ENCODE data around the gene ADGRB3.
"Not testable (repeated sequence)": the region's sequence is repeated elsewhere in the genome, so short reads cannot be mapped to it uniquely, and the experiment has no call there.

Gene ADGRB3

GRCh38 chr6:69265090-69265489 lies 630.0 kb downstream of the ADGRB3 start:
- no peak for DNase-seq (ENCODE audit: low read depth)

GRCh38 chr6:69265706-69266105 lies 630.6 kb downstream of the ADGRB3 start:
- no peak for DNase-seq (ENCODE audit: low read depth)

- DNase-seq (ENCODE audit: low read depth): no peak
These were observed 641.1 kb downstream of the ADGRB3 start for GRCh38 chr6:69276204-69276603.

- no peak for DNase-seq (ENCODE audit: low read depth)
These were observed 644.7 kb downstream of the ADGRB3 start for GRCh38 chr6:69279805-69280204.

GRCh38 chr6:69280858-69281257 lies 645.8 kb downstream of the ADGRB3 start:
- no peak for DNase-seq (ENCODE audit: low read depth)

DNA sequence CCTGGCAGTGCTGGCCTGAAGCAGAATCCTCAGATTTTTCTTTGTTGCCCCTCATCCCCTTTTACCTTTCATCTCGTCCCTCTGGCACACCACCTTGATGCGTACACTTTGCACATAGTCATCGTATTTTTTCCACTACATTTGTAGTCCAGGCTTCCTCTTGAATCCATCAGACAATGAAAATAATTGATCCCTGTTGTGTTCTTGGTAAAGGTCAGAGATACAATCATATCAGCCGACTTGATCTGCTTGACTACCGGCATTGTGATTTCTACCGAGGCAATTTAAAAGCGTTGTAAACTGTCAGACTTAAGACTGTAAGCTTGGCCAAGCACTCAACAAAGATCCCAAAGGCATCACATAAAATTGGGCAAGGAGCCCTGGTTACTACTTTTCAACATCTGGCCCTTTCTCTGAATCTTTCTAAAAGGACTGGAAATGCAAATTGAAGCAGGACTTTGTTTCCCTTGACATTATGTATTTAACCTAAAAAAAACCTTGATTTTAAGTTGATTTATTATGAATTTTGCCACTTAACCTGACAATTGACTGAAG lies 649.2 kb downstream of the ADGRB3 start:
- DNase-seq (ENCODE audit: low read depth): no peak

DNA sequence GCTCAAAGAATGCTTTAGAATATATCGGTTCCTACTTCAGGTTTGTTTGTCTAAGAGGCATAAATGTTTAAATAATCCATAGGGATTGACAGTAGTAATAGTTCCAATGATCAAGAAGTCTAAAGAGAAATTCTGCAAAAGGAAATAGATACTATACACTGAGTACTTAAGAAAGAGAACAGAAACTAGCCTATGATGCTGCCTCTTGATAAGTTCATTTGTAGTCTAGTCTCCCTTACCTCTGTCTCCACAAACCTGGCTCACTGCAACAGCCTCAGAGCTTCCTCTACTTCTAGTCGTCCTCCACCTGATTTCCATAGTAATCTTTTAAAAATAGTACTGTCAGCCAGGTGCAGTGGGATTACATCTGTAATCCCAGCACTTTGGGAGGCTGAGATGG lies 650.0 kb downstream of the ADGRB3 start:
- no peak for DNase-seq (ENCODE audit: low read depth)

DNA sequence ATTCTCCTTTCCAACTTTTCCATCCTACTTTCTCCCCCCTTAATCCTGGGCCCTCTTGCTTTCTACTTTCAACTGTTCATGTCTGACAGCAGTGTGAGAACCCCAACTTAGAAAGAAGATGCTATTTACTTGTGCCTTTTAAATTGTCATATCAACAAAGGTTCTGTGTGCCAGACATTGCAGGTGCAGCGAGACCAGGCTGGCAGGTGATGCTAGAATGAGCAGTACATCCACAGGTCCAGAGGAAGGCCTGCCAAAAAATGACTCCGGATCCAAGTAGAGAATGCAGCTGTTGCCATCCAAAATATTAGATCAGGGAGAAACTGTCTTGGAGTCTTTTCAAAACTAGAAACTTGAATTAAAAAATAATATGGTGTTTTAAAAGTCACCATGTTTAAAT lies 651.2 kb downstream of the ADGRB3 start:
- no peak for DNase-seq (ENCODE audit: low read depth)

- DNase-seq (ENCODE audit: low read depth): not testable (repeated sequence)
These were observed 653.1 kb downstream of the ADGRB3 start for GRCh38 chr6:69288198-69288597.

GRCh38 chr6:69289689-69290495 lies 654.8 kb downstream of the ADGRB3 start:
- no peak for DNase-seq (ENCODE audit: low read depth)

DNA sequence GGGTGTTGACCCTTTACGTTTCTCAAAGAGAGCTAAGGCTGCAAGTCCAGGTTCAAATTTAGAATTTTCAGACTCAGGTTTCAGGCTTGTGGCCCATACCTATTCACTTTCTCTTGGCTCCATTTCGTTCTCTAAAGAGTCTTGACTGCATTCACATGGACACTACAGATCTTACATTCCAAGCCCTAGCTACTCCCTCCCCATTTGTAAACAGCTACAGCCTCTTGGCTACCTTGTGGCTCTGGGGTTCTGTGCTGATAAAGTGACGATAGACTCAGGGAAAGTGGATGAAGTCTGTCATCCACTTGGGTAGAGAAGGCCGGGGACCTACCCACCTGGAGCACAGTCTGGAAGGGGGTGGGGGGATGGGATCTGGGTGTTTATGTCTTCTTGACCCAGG lies 658.4 kb downstream of the ADGRB3 start:
- DNase-seq (ENCODE audit: low read depth): no peak

DNA sequence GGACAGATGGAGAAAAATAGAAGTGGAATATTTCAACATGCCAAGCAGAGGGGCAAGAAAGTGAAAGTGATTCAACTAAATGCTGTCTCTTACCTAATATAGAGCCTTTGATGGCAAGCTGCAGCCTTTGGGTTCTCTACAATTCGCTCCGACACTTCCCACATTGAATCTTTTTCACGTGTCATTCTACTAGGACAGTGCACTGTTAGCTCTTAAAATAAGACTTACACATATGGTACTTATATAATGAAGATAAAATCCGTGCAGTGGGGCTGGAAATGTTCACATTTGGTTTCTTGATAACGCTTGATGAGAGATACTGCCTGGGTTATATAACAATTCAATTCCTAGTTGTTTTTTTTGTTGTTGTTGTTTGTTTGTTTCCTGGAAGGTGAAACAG lies 659.3 kb downstream of the ADGRB3 start:
- DNase-seq (ENCODE audit: low read depth): no peak

- DNase-seq (ENCODE audit: low read depth): no peak
These were observed 659.8 kb downstream of the ADGRB3 start for GRCh38 chr6:69294862-69295261.

- DNase-seq (ENCODE audit: low read depth): no peak
These were observed 668.3 kb downstream of the ADGRB3 start for GRCh38 chr6:69303382-69303781.

DNA sequence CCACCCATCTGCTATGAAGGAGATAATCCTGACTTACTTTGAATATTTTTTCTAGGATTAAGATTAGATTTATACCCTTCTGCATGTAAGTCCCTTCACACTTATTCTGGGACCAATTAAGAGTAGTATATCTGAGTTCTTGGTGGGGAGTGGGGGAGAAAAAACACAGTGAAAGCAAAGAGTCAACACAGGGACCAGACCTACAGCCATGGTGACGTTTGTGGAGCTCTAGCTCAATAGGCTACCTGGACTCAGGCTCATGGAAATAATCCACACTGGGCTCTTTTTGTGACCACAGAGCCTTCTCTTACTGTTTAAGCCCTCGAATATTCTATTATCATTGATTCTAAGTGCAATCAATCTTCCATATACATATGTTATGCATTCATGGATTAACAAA lies 670.4 kb downstream of the ADGRB3 start:
- no peak for DNase-seq (ENCODE audit: low read depth)

- DNase-seq (ENCODE audit: low read depth): no peak
These were observed 673.5 kb downstream of the ADGRB3 start for GRCh38 chr6:69308584-69308983.

DNA sequence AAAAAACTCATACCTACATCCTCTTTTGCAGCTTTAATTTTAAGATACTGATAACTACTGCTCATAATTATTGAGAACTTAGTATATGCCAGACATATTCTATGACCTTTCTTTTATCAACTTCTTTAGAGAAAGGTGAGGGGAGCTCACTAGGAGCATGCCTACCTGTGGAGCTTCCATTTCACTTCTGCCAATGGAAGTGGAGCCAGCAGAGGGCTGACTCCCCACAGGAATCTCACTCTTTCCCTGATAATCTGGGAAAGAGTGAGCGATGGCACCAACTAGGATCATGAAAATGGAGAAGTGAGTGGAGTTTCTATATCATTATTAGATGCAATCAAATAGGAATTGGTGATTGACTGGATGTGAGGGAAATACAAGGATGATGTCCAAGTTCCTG lies 676.8 kb downstream of the ADGRB3 start:
- no peak for DNase-seq (ENCODE audit: low read depth)

DNA sequence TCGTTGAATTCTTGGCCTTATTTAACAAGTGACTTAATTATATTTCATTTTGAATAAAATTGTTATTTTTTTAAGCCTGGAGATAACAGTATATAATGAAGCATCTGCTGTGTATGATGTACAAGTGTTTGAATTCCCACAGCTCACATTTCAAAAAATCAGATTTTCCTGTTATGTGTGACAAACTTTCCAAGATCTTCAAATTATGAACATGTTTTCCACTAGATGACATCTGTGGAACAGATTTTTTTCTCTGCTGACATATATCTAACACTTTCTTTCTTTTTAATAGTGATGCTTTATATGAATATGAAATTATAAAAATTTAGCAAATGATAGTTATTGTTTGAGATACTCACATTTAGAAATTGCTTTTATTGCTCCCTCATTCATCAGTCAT lies 678.9 kb downstream of the ADGRB3 start:
- no peak for DNase-seq (ENCODE audit: low read depth)

DNA sequence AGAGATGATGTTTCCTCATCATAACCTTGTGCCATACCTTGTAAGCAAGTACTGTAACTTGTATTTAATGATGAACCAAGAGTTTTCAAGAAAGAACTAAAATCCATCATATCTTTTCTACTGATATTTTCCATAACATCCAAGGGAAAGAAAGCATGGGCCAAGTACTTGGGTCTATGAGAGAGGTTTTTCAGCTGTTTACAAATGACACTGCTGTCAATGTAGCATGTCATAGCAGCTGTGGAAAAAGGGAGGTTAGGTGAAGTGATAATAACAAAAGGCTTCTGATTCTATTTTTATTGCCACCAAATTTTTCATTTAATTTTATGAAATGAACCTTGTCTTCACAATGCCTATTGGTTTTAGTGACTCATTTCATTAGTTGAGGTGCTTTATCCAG lies 679.4 kb downstream of the ADGRB3 start:
- no peak for DNase-seq (ENCODE audit: low read depth)

DNA sequence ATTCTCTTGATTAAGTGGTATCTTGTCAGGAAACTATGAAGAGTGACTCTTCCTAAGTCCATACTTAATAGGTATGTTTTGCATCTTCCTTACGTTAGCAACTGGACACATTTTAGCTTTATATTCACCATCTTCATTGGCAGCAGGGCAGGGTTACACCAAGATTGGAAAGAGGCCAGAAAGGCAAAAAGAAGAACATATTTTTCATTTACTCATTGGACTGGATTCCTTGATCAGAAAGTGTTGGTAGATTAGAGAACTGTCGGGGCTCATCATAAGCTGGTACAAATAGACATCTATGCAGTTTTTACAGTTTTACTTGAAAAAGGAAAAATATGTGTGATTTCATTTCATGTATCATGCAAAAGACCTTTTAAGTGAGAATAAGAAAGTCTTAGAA lies 696.8 kb downstream of the ADGRB3 start:
- no peak for DNase-seq (ENCODE audit: low read depth)

DNA sequence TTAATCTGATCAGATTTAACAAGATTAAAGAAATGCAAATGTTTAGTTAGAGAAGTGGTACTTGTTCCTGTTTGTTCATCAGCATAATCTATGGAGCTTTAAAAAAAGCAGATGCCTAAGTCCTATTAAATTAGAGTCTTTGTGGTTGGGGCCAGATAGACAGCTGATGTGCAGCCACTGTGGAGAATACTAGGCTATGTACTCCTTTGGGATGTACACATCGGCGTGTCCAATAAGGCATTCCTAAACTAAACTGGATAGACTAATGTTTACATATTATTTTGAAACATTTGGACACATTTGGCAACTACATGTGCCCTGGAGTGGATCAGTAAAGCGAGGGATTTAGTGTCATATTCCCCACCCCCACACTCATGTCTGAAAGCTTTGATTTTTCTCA lies 702.2 kb downstream of the ADGRB3 start:
- no peak for DNase-seq (ENCODE audit: low read depth)

DNA sequence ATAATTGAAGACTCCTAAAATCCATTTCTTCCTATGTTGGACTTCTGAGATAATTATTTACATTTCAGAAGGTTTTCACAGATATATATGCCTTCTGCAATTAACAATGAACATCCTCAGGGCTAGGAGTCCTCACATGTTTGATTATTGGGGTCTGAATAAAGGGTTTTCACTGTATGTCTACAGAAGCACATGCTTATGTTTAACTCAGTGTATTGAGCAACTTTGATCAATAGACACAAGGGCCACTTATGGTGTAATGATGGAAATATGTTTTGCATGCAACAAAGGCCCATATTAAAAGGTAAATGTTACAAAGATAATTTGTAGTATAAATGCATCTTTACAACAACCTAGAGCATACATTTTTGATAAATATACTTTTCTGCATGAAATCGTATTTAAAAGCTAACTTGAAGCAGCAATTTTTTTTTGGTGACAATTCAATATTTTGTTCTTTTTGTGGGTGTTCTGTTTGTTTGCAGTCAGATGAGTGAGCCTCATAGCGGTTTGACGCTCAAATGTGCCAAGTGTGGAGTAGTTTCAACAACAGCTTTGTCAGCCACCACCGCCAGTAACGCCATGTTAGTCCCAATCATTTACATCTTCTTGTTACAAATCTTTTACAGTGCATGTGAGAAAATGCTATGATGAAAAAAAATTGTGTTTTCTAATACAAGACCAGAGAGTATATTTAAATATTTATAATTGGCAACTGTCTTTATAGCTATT lies 703.5 kb downstream of the ADGRB3 start:
- no peak for DNase-seq (ENCODE audit: low read depth)

- DNase-seq (ENCODE audit: low read depth): no peak
These were observed 704.1 kb downstream of the ADGRB3 start for GRCh38 chr6:69339163-69339550.

Data from stimulated activated CD8-positive, alpha-beta memory T cell treated with anti-CD3 and anti-CD28 coated beads, Interleukin-12 subunit alpha, Interleukin-12 subunit beta, amount 100 ng/mL, for 4 hours (primary cell).